OCI-LY7 (cell line): ENCODE data around the gene IQCH. TPM values are rescaled to one million over a fixed set of nuclear protein-coding genes. Genes with fewer than 3 reads are reported as not detected.

ENCODE experiments used
- BruUV-seq: library from RNA; stranded (reverse); fragments of 400-500 nt; replicated peaks from 2 replicates; lab custom pipeline; 2021; lab: Mats Ljungman, UMichigan
- CTCF ChIA-PET: fragments of 300-600 bp; sonication (Branson Sonifier 250); formaldehyde crosslinking; loops from one replicate; lab custom pipeline; 2022; ENCODE audit warnings: antibody characterized with exemption; ENCODE audit not compliant: unreplicated experiment; lab: Charles Lee
- POLR2A ChIA-PET: fragments of 300-600 bp; sonication (Branson Sonifier 250); formaldehyde crosslinking; loops from one replicate; lab custom pipeline; 2022; ENCODE audit warnings: antibody characterized with exemption; lab: Charles Lee
- DNase-seq: peaks from one replicate; pipeline ENCODE4 v3.0.0-alpha.2; 2015; ENCODE audit warnings: low spot score
- H2AFZ ChIP-seq: fragments of 200-600 bp; sonication (generic), shearing (Covaris generic); 2 replicates; pipeline ENCODE4 v1.6.1; 2014; ENCODE audit warnings: mild to moderate bottlenecking, antibody characterized with exemption, low read length, moderate library complexity
- H3K27ac ChIP-seq: fragments of 200-600 bp; sonication (generic); 2 replicates; pipeline ENCODE4 v1.5.1; 2014; ENCODE audit warnings: mixed run types, low read depth, mild to moderate bottlenecking, moderate library complexity, low read length, inconsistent platforms; ENCODE audit not compliant: poor library complexity, severe bottlenecking
- H3K36me3 ChIP-seq: fragments of 200-600 bp; sonication (generic); 2 replicates; pipeline ENCODE4 v1.6.1; 2014; ENCODE audit warnings: mild to moderate bottlenecking, antibody characterized with exemption, low read length, moderate library complexity, mixed read lengths; ENCODE audit not compliant: insufficient read depth
- H3K4me1 ChIP-seq: fragments of 200-600 bp; sonication (generic); 2 replicates; pipeline ENCODE4 v1.5.1; 2014; ENCODE audit warnings: mild to moderate bottlenecking, low read length; ENCODE audit not compliant: insufficient read depth, poor library complexity, severe bottlenecking
- H3K4me2 ChIP-seq: fragments of 200-600 bp; sonication (generic); 2 replicates; pipeline ENCODE4 v1.6.1; 2014; ENCODE audit warnings: mild to moderate bottlenecking, low read length
- H3K4me3 ChIP-seq: fragments of 200-600 bp; sonication (generic); 2 replicates; pipeline ENCODE4 v1.5.1; 2014; ENCODE audit warnings: mild to moderate bottlenecking, low read depth, low read length; ENCODE audit not compliant: poor library complexity, severe bottlenecking
- H3K79me2 ChIP-seq: fragments of 200-600 bp; sonication (generic); 2 replicates; pipeline ENCODE4 v1.6.1; 2016; ENCODE audit warnings: low read depth, mild to moderate bottlenecking, low read length, moderate library complexity, mixed read lengths; ENCODE audit not compliant: insufficient read depth
- H3K9me2 ChIP-seq: fragments of 200-600 bp; sonication (generic); 2 replicates; pipeline ENCODE4 v1.6.1; 2016; ENCODE audit warnings: mild to moderate bottlenecking, low read length, mixed read lengths; ENCODE audit not compliant: insufficient read depth
- H3K9me3 ChIP-seq: fragments of 200-600 bp; sonication (generic); 2 replicates; pipeline ENCODE4 v1.6.1; 2014; ENCODE audit warnings: mild to moderate bottlenecking, mixed run types, low read length, mixed read lengths
- H4K20me1 ChIP-seq: fragments of 200-600 bp; sonication (generic); 2 replicates; pipeline ENCODE4 v1.6.1; 2014; ENCODE audit warnings: mild to moderate bottlenecking, antibody characterized with exemption, low read length, moderate library complexity, mixed read lengths; ENCODE audit not compliant: insufficient read depth
- CTCF ChIP-seq: fragments of 200-600 bp; sonication (generic); conservative IDR thresholded peaks from 2 replicates; pipeline ENCODE4 v1.5.1; 2014; ENCODE audit warnings: mild to moderate bottlenecking, antibody characterized with exemption, low read length, moderate library complexity, mixed read lengths
- EZH2phosphoT487 ChIP-seq: fragments of 200-600 bp; sonication (generic); IDR thresholded peaks from 2 replicates; pipeline ENCODE4 v1.6.1; 2018; ENCODE audit warnings: low read depth, borderline replicate concordance, mild to moderate bottlenecking, mixed run types, antibody characterized with exemption, low read length, moderate library complexity, mixed read lengths
- intact Hi-C: fragments of 100-400 bp; cut with micrococcal nuclease; formaldehyde crosslinking; loops from one replicate; pipeline ENCODE4 v1.10.0; 2022; ENCODE audit not compliant: unreplicated experiment
- total RNA-seq, 2 experiments: library from RNA; depleted of rRNA in 1 of 2; stranded (reverse); fragments of >200 nt in 1 of 2; shearing (Covaris generic) in 1 of 2; gene quantifications; 2 replicates each; pipeline ENCODE4 v1.2.3, GENCODE V29; 2014 to 2022

The IQCH gene
- total RNA-seq, 2 experiments from 2014 or later, result 3.9 to 5.8 TPM

- no TSS peak for BruUV-seq
- H3K9me3 ChIP-seq, result no peaks in the 10 kb centered on the region
- POLR2A ChIA-PET, result no interaction called here
- H3K4me3 ChIP-seq, result no peak overlapping the region
- H3K4me2 ChIP-seq, result no peak overlapping the region
- H4K20me1 ChIP-seq, result no peaks in the 10 kb centered on the region
- H3K79me2 ChIP-seq, result no peaks in the 10 kb centered on the region
- intact Hi-C loops, result no loop called here
- no peak overlapping the region for H3K27ac ChIP-seq
- H3K4me1 ChIP-seq, result peaks cover 4% of the 10 kb centered on the region
- no peak for TF ChIP-seq EZH2phosphoT487
- TF ChIP-seq CTCF, result no peak
- no peak overlapping the region for H2AFZ ChIP-seq
- H3K36me3 ChIP-seq, result peaks cover 44% of the 10 kb centered on the region
- CTCF ChIA-PET, result no interaction called here
- DNase-seq, result no peak
- no peaks in the 10 kb centered on the region for H3K9me2 ChIP-seq
Observed at GRCh38 chr15:67208396-67208795, 46.2 kb upstream of the IQCH start.

GRCh38 chr15:67210555-67211168, 43.9 kb upstream of the IQCH start:
- CTCF ChIA-PET, result no interaction called here
- intact Hi-C loops, result no loop called here
- no peaks in the 10 kb centered on the region for H4K20me1 ChIP-seq
- no peak for DNase-seq
- no peaks in the 10 kb centered on the region for H3K9me3 ChIP-seq
- no peak for TF ChIP-seq EZH2phosphoT487
- no TSS peak for BruUV-seq
- peaks cover 31% of the 10 kb centered on the region for H3K36me3 ChIP-seq
- H3K9me2 ChIP-seq, result no peaks in the 10 kb centered on the region
- H3K79me2 ChIP-seq, result no peaks in the 10 kb centered on the region
- no peak overlapping the region for H2AFZ ChIP-seq
- POLR2A ChIA-PET, result interaction anchor here (0.7 kb wide), 1 partner anchor 8 kb away, joined by 3 read pairs; no protein-coding TSS in a partner anchor
- no peak overlapping the region for H3K27ac ChIP-seq
- peaks cover 4% of the 10 kb centered on the region for H3K4me1 ChIP-seq
- no peak overlapping the region for H3K4me2 ChIP-seq
- H3K4me3 ChIP-seq, result no peak overlapping the region

GRCh38 chr15:67212684-67213367, 41.8 kb upstream of the IQCH start:
- Histone ChIP-seq H3K79me2 (no peaks in the 10 kb centered on the region), H3K27ac (no peak overlapping the region), H3K9me3 (no peaks in the 10 kb centered on the region), H3K4me2 (no peak overlapping the region), H2AFZ (no peak overlapping the region), H3K9me2 (no peaks in the 10 kb centered on the region), H3K4me3 (no peak overlapping the region), H3K36me3 (peaks cover 28% of the 10 kb centered on the region), H3K4me1 (peaks cover 4% of the 10 kb centered on the region), H4K20me1 (no peaks in the 10 kb centered on the region)
- POLR2A ChIA-PET, result no interaction called here
- DNase-seq, result no peak
- intact Hi-C loops, result no loop called here
- CTCF ChIA-PET, result no interaction called here
- no TSS peak for BruUV-seq
- TF ChIP-seq CTCF (no peak), EZH2phosphoT487 (no peak)
